DMS79 (cell line): ENCODE measurements around the gene NCOA4.
"Not testable (repeated sequence)": the region's sequence is repeated elsewhere in the genome, so short reads cannot be mapped to it uniquely, and the experiment has no call there.

Experiments
- DNase-seq: peaks from one replicate; lab custom pipeline; 2025; lab: John Stamatoyannopoulos, UW

Gene NCOA4

DNA sequence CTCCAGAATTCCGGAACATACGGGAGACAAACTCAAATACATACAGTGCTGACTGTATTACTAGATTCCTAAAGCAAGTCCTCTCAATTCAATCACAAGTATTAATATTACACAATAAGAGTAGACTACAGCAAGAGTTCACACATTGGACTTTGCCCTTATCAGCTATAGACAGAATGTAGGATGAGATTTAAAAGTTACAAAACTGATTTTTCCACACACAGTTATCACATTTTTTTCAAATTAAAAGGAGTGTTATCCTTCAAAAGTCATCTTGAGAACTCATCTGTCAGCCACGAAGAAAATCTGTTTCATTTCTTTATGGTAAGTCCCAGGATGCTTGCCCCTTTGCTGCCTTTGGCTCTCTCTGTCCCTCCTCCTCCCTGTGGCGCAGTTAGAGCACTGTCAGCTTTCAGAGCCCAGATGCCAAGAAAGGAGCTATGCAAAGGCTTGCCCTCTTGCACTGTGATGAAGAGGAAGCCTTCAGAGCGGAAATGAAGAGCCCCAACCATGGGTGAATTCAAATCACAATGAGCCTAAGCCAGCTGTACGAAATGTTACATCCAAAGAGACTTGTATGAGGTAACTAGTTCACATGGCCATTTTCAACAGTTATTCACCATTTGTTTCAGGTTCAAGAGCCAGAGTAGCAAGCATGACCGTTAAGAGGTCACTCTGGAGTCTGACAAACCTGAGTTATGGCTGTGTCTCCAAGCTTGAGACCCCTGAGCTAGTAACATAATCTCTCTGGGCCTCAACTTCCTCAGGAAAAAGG is 10.7 kb downstream of the NCOA4 start:
- DNase-seq: no peak

DNA sequence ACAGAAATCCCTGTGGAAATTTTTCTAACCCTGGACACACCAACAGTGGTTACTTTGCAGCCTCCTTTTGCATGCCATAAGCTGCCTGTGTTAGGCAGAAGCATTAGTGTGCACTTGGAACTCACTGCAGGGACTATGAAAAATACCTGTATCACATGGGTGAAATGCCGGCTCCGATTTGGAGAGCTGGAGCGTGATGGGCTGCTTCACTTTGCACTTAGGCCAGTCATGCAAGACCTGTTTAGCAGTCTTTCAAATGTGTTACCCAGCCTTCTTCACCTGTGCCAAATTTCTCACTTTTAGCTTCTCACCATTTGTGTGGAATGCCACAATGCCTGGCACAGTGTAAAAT is 11.3 kb downstream of the NCOA4 start:
- no peak for DNase-seq

DNA sequence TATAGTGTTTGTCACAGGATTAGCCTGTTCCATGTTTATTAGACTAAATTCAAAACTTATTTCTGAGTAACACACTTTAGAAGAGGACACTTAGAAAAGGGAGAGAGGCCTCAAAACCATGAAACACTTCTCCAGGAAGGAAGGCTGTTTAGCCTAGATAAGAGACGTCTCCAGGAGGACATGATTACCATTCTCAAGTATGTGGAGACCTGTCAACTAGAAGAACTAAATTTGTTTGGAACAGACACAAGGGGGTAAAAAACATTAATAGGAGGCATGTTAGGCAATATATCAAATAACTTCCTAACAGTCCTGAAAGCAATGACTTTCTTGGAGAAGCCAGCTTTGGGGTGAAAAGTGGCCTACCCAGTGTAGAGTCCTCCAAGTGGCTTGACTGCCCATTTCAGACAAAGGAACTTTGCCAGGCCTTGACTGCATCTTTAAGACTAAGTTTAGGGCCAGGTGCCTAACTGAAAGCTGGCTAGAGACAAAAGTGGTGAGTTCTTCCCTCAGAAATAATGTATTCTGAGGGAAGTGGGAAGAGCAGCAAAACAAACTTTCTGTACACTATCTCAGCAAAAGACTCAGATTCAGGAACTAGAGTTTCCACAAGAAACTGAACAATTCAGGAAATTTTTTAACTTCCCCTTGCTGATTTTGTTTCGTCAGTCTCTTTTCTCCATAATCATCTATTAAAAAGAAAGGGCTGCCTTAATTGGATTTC is 11.8 kb downstream of the NCOA4 start:
- no peak for DNase-seq

DNA sequence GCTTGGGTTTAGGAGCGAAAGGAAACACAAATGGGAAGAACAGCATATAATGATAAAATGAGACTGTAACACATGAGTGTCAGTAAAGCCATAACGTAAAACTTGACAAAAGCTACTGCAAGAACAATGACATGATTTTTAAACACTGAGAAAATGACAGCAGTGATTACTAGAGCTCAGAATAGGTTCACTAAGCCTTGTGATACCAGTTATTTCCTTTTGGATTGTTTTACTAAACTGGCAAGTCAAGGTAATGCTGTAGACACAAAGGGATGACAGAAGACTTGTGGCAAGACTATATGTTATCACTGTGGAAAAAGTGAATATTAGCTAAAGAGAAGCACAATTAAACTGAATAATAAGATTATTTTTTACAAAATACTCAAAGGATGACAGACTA is 12.7 kb downstream of the NCOA4 start:
- DNase-seq: no peak

DNA sequence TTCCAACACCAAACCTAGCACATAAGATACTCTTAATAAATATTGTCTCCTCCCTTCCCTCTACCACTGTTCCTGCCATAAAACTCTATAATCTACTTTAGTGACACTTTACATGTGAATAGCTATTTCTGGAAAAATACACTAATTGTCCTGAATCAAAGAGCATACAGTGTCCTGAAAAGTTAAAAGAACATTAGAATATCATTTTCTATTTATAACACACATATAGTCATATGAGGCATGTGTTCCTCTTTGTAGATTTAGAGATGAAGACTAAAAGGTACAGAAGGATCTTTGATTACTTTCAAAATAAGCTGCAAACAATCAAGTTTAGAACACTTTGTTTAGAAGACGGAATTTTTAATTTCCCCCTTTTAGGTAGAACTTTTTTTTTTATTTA is 13.6 kb downstream of the NCOA4 start:
- no peak for DNase-seq

DNA sequence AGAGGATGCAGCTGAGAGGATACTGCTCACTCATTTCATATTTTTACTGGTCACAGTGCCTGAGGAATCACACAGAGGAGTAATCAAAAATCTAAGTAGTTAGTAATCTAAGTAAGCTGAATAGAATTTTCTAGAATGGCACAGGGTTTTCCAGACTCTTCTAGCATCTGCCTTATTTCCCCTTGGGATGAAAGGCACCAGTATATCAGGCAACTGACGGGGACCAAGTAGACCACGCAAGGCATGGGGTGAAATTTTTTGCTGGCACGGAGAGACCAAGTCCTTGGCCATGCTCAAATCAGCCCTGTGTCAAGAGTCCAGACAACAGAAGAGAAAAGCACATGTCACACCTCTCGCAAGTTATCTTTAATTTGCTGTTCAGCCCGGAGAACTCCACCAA is 14.2 kb downstream of the NCOA4 start:
- DNase-seq: no peak

DNA sequence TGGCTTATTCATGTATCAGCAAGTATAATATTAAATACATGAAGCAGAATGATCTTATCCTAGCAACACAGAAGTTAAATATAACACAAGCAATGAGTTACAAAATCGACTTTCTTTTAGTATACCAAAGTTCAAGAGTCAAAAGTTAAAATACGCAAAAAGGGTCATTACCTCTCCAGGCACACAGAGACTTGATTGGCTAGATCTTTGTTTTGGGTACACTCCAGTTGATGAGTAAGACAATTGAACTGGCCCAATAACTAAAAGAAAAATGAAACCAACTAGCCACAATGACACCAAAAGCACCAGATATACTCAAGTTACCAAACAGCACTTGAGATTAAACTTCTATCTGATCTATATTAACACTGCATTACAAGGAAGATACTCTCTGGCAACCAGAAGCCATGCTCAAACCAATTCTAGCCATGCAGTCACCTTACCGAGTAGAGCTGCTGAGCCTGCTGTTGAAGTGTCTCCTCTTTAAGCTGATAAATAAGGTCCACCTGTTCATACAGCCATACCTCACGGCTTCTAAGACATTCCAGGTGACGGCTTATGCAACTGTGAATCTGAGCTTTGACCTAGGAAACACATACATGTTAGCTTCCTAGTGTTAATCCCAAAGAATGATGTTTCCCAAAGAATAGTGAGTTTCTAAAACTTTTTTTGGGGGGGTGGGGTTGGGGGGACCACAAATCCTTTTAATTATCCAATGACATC is 15.6 kb downstream of the NCOA4 start:
- no peak for DNase-seq

DNA sequence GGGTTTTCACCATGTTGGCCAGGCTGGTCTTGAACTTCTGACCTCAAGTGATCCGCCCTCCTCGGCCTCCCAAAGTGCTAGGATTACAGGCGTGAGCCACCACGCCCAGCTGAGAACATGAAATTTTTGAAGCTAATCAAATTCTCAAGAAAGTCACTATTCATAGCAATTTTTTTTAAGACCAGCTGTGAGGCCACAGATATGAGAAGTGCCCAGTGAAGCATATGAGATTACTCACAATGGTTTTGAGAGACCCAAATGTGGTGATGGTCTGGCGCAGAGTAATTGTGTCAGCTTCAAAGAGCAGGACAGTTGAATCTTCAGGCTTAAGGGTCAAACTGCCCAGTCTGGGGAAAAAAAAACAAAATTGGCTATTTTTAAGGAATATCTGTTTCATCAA is 16.2 kb downstream of the NCOA4 start:
- no peak for DNase-seq

DNA sequence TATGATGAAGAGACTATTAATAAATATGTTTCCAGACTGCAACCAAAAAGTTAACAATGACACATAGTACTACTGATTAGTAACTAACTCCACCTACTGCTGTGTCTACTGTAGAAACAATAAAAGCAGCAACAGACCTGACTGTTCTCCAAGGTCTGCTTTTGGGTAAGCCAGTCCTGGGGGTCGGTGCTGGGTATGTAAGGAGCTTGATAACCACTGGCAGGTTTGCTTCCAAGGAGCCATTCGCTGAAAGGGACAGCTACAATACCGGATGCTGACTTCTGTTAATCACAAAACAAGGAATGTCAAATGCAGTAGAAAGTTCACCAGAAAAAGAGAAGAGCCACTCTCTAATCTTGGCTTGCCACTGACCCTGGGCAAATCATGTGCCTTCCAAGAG is 17.7 kb downstream of the NCOA4 start:
- no peak for DNase-seq

DNA sequence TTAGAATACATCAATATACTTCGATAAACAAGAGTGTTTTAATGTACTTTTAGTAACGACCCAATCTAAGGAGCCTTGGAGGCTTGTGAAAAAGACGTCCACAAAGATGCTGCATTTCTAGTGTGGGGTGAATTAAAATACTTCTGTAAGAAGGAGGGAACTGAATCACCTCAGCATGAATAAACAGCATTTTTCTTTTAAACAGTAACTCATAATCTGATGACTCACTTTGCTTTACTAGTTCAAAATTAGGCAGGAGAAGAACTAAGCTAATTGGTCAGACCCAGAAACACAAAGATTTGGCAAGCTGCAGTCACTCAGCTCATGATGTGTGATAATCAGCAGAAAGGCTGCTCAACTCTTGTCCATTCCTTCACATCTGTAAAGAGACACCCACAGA is 24.2 kb downstream of the NCOA4 start:
- no peak for DNase-seq

DNA sequence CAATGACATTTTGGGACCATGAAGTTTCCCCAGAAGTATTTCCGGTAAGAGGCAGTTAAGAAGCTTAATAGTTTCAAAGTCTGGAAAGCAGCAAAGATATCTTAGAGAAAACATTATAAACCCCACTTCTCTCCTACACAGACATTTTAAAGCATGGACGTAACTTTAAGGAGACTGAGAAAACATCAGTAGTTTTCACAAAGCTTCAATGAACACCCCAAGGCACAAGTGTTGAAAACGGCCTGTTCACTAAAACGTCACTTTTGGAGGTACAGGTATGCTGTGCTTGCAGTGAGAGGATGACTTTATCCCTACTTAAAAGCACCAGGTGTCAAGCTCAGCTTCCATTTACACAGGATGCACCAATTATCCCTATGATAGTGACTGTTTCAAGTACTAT is 25.0 kb downstream of the NCOA4 start:
- DNase-seq: no peak

DNA sequence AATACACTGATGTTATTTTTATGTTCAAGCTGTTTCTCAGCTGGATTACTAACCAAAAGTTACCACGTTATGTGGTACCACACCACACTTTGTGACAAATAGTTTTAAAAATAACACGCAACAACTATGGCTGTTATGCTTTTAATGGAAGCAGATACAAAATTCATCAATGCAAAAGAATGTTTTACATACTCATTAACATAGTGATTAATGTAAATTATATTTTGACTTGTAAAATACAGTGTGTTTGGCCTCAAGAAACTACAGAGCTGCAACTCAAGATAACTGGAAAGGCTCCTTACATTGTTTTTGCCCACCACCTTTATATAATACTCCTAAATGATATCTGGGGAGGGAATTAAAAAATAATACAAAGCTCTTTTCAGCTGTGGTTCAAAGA is 25.5 kb downstream of the NCOA4 start:
- no peak for DNase-seq

DNA sequence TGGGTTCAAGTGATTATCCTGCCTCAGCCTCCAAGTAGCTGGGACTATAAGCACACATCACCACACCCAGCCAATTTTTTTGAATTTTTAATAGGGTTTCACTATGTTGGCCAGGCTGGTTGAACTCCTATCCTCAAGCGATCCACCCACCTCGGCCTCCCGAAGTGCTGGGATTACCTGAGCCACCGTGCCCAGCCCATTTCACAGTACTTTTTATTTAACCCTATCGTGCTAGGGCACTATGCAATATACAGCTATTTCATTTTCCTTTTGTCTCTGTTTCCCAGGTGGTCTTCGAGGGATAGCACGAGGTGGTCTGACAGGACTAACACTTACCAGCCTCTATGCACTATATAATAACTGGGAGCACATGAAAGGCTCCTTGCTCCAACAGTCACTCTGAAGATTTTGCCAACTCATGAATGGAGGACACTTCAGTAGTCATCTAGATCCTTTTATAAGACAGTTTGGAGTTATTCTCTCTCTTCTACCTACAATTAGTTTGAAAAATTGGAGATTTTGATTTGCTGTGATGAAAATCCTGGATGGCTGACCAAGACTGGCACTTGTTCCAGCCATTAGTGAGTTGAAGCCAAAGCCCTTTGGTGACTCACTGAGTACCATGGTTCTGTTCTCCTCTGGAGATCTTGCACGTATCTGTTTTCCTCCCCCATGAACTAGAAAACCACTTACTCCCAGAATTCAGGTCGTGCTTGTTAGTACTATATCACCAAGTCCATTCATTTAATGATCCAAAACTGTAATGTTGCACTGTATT is 27.3 kb downstream of the NCOA4 start:
- DNase-seq: no peak

DNA sequence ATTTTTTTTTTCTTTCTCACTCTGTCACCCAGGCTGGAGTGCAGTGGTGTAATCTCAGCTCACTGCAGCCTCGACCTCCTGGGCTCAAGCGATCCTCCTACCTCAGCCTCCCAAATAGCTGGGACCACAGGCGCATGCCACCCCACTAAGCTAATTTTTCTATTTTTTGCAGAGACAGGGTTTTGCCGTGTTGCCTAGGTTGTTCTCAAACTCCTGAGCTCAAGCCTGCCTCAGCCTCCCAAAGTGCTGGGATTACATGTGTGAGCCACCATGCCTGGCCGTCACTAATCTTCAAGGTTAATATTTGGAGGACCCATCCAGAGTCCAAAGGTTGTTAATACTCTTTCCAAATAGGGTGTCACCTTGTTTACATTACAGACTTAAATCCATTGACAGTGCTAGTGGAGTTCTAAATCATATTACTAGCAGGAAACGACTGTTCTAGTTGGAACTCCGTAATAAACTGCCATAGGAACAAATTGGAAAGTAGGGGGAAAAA is 28.2 kb downstream of the NCOA4 start:
- not testable (repeated sequence) for DNase-seq

DNA sequence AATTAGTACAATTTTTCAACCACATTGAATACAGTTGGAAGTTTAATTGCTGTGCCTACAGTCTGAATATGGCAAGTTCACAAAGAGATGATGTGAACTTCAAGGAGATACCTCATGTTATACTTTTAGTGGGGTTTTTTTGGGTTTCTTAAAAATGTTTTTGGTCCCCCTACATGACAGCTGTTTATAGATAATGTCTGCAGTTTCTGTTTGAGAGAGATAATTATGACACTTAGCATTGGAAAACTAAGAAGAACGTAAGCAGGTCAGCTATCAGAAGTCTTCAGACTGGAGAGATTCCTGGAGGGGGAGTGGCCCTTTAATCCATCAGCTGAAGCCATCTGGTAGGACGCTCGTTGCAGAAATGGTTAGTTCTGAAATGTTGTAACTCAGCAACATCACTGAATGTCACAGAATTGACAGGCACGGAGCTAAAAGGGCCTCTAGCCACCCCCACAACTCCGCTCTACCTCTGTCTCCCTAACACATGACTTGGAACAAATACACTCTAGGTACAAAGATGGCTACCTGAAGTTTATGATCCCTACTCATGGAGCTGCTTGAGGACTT is 29.2 kb downstream of the NCOA4 start:
- DNase-seq: no peak

DNA sequence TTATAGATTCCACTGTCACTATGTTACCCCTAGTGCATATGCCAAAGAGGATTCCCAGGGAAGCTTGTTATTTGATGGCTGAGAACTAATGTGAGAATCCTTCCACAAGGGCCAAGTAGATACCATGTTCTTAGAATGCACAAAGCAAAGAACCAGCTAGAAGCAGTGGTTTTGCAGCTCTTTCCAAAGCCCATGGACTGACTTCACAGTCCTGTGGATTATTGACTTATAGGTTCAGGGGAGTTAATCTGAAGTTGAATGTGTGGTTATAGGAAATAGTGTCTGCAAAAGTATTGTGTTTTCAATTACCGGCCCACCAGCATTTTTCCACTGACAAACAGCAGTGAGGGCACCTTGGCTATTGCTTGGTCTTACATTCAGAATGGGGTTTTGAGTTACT is 29.9 kb downstream of the NCOA4 start:
- no peak for DNase-seq

DNA sequence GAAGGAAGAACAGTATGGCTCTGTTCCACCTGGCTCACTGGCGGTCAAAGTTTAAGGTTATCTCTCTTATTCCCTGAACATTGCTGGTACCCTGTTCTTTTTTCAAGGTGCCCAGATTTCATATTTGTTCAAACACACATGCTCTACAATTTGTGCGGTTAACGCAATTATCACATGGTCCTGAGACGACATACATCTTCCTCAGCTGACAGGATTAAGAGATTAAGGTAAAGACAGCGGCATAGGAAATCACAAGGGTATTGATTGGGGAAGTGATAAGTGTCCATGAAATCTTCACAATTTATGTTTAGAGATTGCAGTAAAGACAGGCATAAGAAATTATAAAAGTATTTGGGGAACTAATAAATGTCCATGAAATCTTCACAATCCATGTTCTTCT is 30.5 kb downstream of the NCOA4 start:
- not testable (repeated sequence) for DNase-seq

DNA sequence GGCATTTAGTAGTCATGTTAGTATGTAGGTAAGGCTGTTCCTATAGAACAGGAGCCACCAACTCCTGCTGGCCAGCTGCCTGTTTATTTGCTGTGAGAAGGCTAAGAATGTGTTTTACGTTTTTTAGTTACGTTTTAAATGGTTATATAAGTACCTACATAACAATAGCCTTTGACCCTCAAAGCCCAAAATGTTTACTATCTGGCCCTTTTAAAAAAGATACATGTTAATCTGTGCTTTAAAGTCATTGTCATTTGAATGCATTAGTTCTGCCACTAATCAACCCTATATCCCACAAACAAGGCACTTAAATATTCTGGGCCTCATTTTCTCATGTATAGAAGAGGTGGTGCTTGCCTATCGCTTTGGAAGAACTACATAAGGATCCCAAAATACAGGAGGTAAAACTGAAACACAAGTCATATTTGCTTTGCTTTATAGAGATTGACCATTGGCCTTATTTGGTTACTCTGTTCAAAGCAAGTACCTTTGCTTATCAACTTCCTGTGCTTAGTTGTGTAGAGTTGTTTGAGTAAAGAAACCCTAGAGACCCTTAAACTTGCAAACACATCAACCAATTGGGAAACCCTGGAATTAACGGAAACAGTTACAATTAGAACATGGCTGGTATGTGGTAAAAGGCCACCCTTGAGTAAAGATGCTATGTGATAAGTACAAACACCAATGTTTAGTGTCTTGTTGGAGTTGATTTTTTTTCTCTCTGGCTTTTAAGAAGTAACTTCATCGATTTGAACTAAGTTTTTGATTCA is 32.2 kb downstream of the NCOA4 start:
- no peak for DNase-seq

DNA sequence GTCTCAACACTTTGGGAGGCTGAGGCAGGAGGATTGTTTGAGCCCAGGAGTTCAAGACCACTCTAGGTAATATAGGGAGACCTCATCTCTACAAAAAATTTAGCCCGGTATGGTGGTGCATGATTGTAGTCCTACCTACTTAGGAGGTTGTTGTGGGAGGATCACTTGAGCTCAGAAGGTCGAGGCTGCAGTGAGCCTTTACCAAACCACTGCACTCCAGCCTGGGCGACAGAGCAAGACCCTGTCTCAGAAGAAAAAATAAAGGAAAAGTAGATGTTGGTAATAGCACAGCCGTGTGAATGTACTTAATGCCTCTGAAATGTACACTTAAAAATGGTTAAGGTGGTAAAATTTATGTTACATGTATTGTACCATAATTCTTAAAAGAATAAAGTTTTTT is 32.9 kb downstream of the NCOA4 start:
- DNase-seq: no peak

DNA sequence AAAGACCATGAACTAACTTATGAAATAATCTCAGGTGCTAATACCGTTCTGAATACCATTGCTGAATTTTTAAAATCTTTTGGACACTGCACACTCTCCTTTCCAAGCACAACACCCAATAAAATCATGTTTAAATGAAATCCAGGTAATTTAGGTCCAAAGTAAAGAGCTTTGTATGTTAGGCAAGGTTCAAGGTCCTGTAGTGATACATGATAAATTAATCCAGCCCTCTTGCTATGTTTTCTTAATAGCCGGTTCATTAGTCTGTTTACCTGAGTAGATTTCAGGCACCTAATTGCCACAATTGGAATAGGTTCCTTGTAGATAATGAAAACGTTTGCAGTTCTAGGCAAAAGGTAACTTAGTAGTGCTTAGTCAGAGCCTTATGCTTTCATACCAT is 44.8 kb downstream of the NCOA4 start:
- DNase-seq: not testable (repeated sequence)

DNA sequence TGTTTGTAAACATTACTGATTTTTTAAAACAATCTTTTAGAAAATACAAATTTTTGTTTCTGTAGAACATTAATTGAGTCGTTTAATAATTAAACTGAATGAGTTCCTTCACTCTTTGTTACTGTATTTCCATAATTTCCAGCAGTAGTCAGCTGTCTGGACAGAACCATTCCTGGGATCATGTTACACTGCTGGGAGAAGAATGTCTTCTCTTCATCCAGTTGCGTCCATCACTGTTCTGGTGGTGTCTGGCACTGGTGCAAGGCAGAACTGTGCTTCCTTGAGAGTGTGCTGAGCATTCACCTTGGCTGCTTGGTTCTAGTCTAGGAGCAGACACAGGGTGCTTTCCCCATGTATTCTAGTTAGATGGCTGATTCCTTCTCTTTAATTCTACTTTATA is 46.0 kb downstream of the NCOA4 start:
- DNase-seq: not testable (repeated sequence)
